GM18505 (cell line): ENCODE measurements around the gene KIAA0232.
"Not testable (repeated sequence)": the region's sequence is repeated elsewhere in the genome, so short reads cannot be mapped to it uniquely, and the experiment has no call there.

Experiments used
- ATAC-seq: cut with Tn5 transposase; IDR thresholded peaks from one replicate; pipeline ENCODE4 v1.9.1; 2021; ENCODE audit not compliant: unreplicated experiment
- POLR2A ChIP-seq: IDR thresholded peaks from 4 replicates; pipeline ENCODE4 v1.6.1; 2011; ENCODE audit warnings: borderline replicate concordance; ENCODE audit not compliant: insufficient read depth, insufficient read length; ENCODE audit errors: extremely low read depth

Gene KIAA0232

GRCh38 chr4:6750286-6751221 lies 32.0 kb upstream of the KIAA0232 start:
- no peak for TF ChIP-seq POLR2A
- ATAC-seq: no peak

GRCh38 chr4:6751611-6752485 lies 30.7 kb upstream of the KIAA0232 start:
- ATAC-seq: no peak
- no peak for TF ChIP-seq POLR2A

- no peak for ATAC-seq
Observed at GRCh38 chr4:6752486-6752829, 30.1 kb upstream of the KIAA0232 start.

GRCh38 chr4:6753103-6753560 lies 29.4 kb upstream of the KIAA0232 start:
- TF ChIP-seq POLR2A: no peak
- no peak for ATAC-seq

More at GRCh38 chr4:6752486-6752829, 30.1 kb upstream of the KIAA0232 start:
- no peak for TF ChIP-seq POLR2A

- TF ChIP-seq POLR2A: no peak
- no peak for ATAC-seq
Observed at GRCh38 chr4:6753891-6754290, 28.6 kb upstream of the KIAA0232 start.

- no peak for ATAC-seq
- no peak for TF ChIP-seq POLR2A
Observed at GRCh38 chr4:6754481-6755087, 27.9 kb upstream of the KIAA0232 start.

- no peak for TF ChIP-seq POLR2A
- ATAC-seq: no peak
Observed at GRCh38 chr4:6755088-6755753, 27.3 kb upstream of the KIAA0232 start.

GRCh38 chr4:6756345-6756744 lies 26.2 kb upstream of the KIAA0232 start:
- ATAC-seq: not testable (repeated sequence)

GRCh38 chr4:6758728-6759127 lies 23.8 kb upstream of the KIAA0232 start:
- ATAC-seq: no peak
- no peak for TF ChIP-seq POLR2A

- ATAC-seq: no peak
- no peak for TF ChIP-seq POLR2A
Observed at GRCh38 chr4:6760865-6761264, 21.7 kb upstream of the KIAA0232 start.

GRCh38 chr4:6761649-6762615 lies 20.6 kb upstream of the KIAA0232 start:
- TF ChIP-seq POLR2A: no peak
- no peak for ATAC-seq

- no peak for ATAC-seq
Observed at GRCh38 chr4:6763330-6763851, 19.1 kb upstream of the KIAA0232 start.

More at GRCh38 chr4:6763330-6763851, 19.1 kb upstream of the KIAA0232 start:
- TF ChIP-seq POLR2A: no peak
